Neural progenitor cell (in vitro differentiated cells): ENCODE measurements around the gene MMP20. TPM values are rescaled to one million over a fixed set of nuclear protein-coding genes. Genes with fewer than 3 reads are reported as not detected.

Source experiments
- DNase-seq: peaks from one replicate; pipeline ENCODE4 v3.0.0-alpha.2; 2016; ENCODE audit warnings: low spot score
- H2AFZ ChIP-seq: fragments of 200-600 bp; sonication (generic); replicated peaks from 2 replicates; pipeline ENCODE4 v1.6.1; 2016; ENCODE audit warnings: antibody characterized with exemption
- H3F3A ChIP-seq: fragments of 200-600 bp; sonication (generic); 2 replicates; pipeline ENCODE4 v1.6.1; 2016; ENCODE audit warnings: antibody characterized with exemption, low read depth
- H3K27ac ChIP-seq: fragments of 200-600 bp; sonication (generic); 2 replicates; pipeline ENCODE4 v1.5.1; 2016; ENCODE audit warnings: mild to moderate bottlenecking
- H3K27me3 ChIP-seq: fragments of 200-600 bp; sonication (generic); 2 replicates; pipeline ENCODE4 v1.6.1; 2016; ENCODE audit warnings: mild to moderate bottlenecking, moderate library complexity
- H3K36me3 ChIP-seq: fragments of 200-600 bp; sonication (generic); 2 replicates; pipeline ENCODE4 v1.5.1; 2016
- H3K4me1 ChIP-seq: fragments of 200-600 bp; sonication (generic); 2 replicates; pipeline ENCODE4 v1.6.1; 2016; ENCODE audit warnings: mixed run types
- H3K4me2 ChIP-seq: fragments of 200-600 bp; sonication (generic); 2 replicates; pipeline ENCODE4 v1.6.1; 2016
- H3K4me3 ChIP-seq: fragments of 200-600 bp; sonication (generic); 2 replicates; pipeline ENCODE4 v1.5.1; 2016
- H3K79me2 ChIP-seq: fragments of 200-600 bp; sonication (generic); 2 replicates; pipeline ENCODE4 v1.6.1; 2016; ENCODE audit warnings: low read depth
- H3K9ac ChIP-seq: fragments of 200-600 bp; sonication (generic); 2 replicates; pipeline ENCODE4 v1.6.1; 2016
- H3K9me3 ChIP-seq: fragments of 200-600 bp; sonication (generic); 2 replicates; pipeline ENCODE4 v1.5.1; 2016; ENCODE audit warnings: low read depth
- H4K20me1 ChIP-seq: fragments of 200-600 bp; sonication (generic); 2 replicates; pipeline ENCODE4 v1.6.1; 2016; ENCODE audit warnings: low read depth
- H3K27ac Mint-ChIP-seq: 3 replicates; pipeline ENCODE4 v1.8.0; 2021; ENCODE audit warnings: mixed read lengths
- H3K27me3 Mint-ChIP-seq: 2 replicates; pipeline ENCODE4 v1.8.0; 2022; ENCODE audit warnings: low read depth, mild to moderate bottlenecking, inconsistent platforms, moderate library complexity, mixed read lengths; ENCODE audit not compliant: insufficient read depth
- H3K36me3 Mint-ChIP-seq: 3 replicates; pipeline ENCODE4 v1.8.0; 2021; ENCODE audit warnings: mixed read lengths
- H3K4me1 Mint-ChIP-seq: 3 replicates; pipeline ENCODE4 v1.8.0; 2021; ENCODE audit warnings: mixed read lengths
- H3K4me3 Mint-ChIP-seq: 3 replicates; pipeline ENCODE4 v1.8.0; 2021; ENCODE audit warnings: mild to moderate bottlenecking, moderate library complexity, mixed read lengths
- H3K9me3 Mint-ChIP-seq: 3 replicates; pipeline ENCODE4 v1.8.0; 2020; ENCODE audit warnings: mixed read lengths
- EZH2 ChIP-seq: fragments of 200-600 bp; sonication (generic); IDR thresholded peaks from 2 replicates; pipeline ENCODE4 v1.6.1; 2017; ENCODE audit warnings: antibody characterized with exemption, mild to moderate bottlenecking, moderate library complexity
- EZH2phosphoT487 ChIP-seq: fragments of 200-600 bp; sonication (generic); IDR thresholded peaks from 2 replicates; pipeline ENCODE4 v1.6.1; 2017; ENCODE audit warnings: antibody characterized with exemption
- total RNA-seq: library from RNA; depleted of rRNA; stranded (reverse); fragments of >200 nt; gene quantifications from 2 replicates; pipeline ENCODE4 v1.2.3, GENCODE V29; 2015; ENCODE audit warnings: low replicate concordance
- TF ChIP-seq, protein P1 (sequence below): fragments of 200-600 bp; sonication (generic); IDR thresholded peaks from 2 replicates; pipeline ENCODE4 v1.5.1; 2017; ENCODE audit warnings: antibody characterized with exemption, mild to moderate bottlenecking

The MMP20 gene
- total RNA-seq, 1 donor from 2014 or later, result not detected

DNA sequence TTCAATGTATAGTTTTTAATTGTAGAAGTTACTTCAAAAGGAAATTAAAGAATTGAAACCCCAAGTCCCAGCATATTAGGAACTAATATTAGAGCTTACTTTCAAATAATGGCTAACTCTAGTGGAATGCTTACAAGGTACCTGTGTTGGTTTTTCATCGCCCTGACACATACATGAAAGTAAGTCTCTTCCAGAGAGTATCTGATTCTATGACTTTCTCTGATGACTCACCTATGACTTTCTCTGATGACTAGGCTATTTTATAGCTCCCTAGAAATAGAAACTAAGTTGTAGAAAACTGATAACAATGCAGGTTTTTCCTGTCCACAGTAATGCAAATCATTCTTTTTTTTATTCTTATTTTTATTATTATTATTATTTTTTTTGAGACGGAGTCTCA lies 61.0 kb downstream of the MMP20 start:
- no peak overlapping the region for H3K4me2 ChIP-seq
- Mint-ChIP-seq H3K9me3 (peaks cover 9% of the 10 kb centered on the region), H3K27me3 (no peaks in the 10 kb centered on the region), H3K27ac (no peak overlapping the region), H3K4me1 (no peaks in the 10 kb centered on the region), H3K36me3 (no peaks in the 10 kb centered on the region), H3K4me3 (no peak overlapping the region)
- no peaks in the 10 kb centered on the region for H3K79me2 ChIP-seq
- H3F3A ChIP-seq, result no peaks in the 10 kb centered on the region
- no peaks in the 10 kb centered on the region for H3K36me3 ChIP-seq
- no peaks in the 10 kb centered on the region for H3K9me3 ChIP-seq
- H3K4me1 ChIP-seq, result peaks cover 5% of the 10 kb centered on the region
- TF ChIP-seq, protein P1, sequence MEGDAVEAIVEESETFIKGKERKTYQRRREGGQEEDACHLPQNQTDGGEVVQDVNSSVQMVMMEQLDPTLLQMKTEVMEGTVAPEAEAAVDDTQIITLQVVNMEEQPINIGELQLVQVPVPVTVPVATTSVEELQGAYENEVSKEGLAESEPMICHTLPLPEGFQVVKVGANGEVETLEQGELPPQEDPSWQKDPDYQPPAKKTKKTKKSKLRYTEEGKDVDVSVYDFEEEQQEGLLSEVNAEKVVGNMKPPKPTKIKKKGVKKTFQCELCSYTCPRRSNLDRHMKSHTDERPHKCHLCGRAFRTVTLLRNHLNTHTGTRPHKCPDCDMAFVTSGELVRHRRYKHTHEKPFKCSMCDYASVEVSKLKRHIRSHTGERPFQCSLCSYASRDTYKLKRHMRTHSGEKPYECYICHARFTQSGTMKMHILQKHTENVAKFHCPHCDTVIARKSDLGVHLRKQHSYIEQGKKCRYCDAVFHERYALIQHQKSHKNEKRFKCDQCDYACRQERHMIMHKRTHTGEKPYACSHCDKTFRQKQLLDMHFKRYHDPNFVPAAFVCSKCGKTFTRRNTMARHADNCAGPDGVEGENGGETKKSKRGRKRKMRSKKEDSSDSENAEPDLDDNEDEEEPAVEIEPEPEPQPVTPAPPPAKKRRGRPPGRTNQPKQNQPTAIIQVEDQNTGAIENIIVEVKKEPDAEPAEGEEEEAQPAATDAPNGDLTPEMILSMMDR, result no peak
- TF ChIP-seq EZH2 (no peak), EZH2phosphoT487 (no peak)
- H2AFZ ChIP-seq, result no peak overlapping the region
- no peak overlapping the region for H3K9ac ChIP-seq
- no peak for DNase-seq
- H3K27me3 ChIP-seq, result no peaks in the 10 kb centered on the region
- no peak overlapping the region for H3K27ac ChIP-seq
- no peak overlapping the region for H3K4me3 ChIP-seq
- H4K20me1 ChIP-seq, result no peaks in the 10 kb centered on the region

DNA sequence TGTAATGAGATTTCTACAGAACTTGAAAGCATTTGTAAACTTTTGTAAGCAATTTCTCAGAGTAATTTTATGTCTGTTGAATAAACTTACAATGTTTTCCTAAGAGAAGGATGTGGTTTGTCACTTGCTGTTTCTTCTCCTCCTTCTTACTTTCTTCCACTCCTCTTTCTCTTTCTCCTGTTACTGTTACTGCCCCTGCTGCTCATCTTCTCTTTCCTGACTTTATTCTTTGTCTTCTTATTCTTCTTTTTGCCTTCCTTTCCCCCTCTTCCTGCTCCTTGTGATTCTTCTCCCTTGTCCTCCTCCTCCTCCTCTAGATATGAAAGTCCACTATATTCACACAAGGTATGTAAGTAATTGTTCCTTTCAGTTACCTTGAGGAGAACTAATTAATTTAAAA lies 63.5 kb downstream of the MMP20 start:
- peaks cover 5% of the 10 kb centered on the region for H3K9me3 Mint-ChIP-seq

DNA sequence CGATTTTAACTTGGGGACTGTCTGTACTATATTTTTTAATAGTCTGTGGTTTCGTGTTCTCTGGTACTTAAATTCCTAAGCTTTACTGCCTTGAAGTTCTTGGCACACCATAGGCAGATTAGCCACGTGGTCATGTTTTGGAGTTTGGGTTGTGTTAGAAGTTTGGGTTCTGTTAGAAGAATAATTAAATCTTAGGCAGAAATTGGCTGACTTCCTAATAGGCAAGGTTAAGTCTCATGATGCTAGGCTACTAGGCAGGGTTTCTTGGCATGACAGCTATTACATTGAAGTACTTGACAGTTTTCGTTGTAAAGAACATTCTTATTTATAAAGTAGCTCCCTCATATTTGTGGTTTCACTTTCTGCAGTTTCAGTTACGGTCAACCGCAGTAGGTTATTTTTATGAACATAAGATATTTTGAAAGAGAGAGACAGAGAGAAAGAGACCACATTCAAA lies 64.5 kb downstream of the MMP20 start:
- H3K9me3 Mint-ChIP-seq, result no peaks in the 10 kb centered on the region

More for the DNA sequence above, 63.5 kb downstream of the MMP20 start:
- Histone ChIP-seq H3K9me3 (no peaks in the 10 kb centered on the region), H3K27me3 (no peaks in the 10 kb centered on the region), H3K4me2 (no peak overlapping the region), H3K4me1 (peaks cover 5% of the 10 kb centered on the region), H3K4me3 (no peak overlapping the region), H4K20me1 (no peaks in the 10 kb centered on the region), H3K27ac (no peak overlapping the region), H2AFZ (no peak overlapping the region), H3K9ac (no peak overlapping the region), H3K36me3 (no peaks in the 10 kb centered on the region), H3K79me2 (no peaks in the 10 kb centered on the region), H3F3A (no peaks in the 10 kb centered on the region)
- Mint-ChIP-seq H3K4me1 (no peaks in the 10 kb centered on the region), H3K27ac (no peak overlapping the region), H3K27me3 (no peaks in the 10 kb centered on the region), H3K4me3 (no peak overlapping the region), H3K36me3 (no peaks in the 10 kb centered on the region)
- DNase-seq, result no peak
- TF ChIP-seq EZH2phosphoT487 (no peak), EZH2 (no peak)
- TF ChIP-seq, protein P1, result no peak

More for the DNA sequence above, 64.5 kb downstream of the MMP20 start:
- no peak overlapping the region for H3K4me3 Mint-ChIP-seq
- H2AFZ ChIP-seq, result no peak overlapping the region
- H3K4me3 ChIP-seq, result no peak overlapping the region
- no peaks in the 10 kb centered on the region for H4K20me1 ChIP-seq
- H3K4me1 Mint-ChIP-seq, result no peaks in the 10 kb centered on the region
- no peaks in the 10 kb centered on the region for H3K36me3 ChIP-seq
- no peaks in the 10 kb centered on the region for H3K36me3 Mint-ChIP-seq
- H3K27me3 ChIP-seq, result no peaks in the 10 kb centered on the region
- no peak for DNase-seq
- TF ChIP-seq, protein P1, result no peak
- TF ChIP-seq EZH2phosphoT487 (no peak), EZH2 (no peak)
- H3K9ac ChIP-seq, result no peak overlapping the region
- H3K27ac ChIP-seq, result no peak overlapping the region
- no peaks in the 10 kb centered on the region for H3K27me3 Mint-ChIP-seq
- H3K4me1 ChIP-seq, result peaks cover 5% of the 10 kb centered on the region
- no peak overlapping the region for H3K27ac Mint-ChIP-seq
- no peaks in the 10 kb centered on the region for H3K9me3 ChIP-seq
- H3K4me2 ChIP-seq, result no peak overlapping the region
- H3K79me2 ChIP-seq, result no peaks in the 10 kb centered on the region
- H3F3A ChIP-seq, result no peaks in the 10 kb centered on the region
